Stimulated activated CD8-positive, alpha-beta memory T cell treated with anti-CD3 and anti-CD28 coated beads, Interleukin-12 subunit alpha, Interleukin-12 subunit beta, amount 100 ng/mL, for 1 hour (primary cell): Measurements from ENCODE around the gene TRRAP.

ENCODE experiments used
- DNase-seq: peaks from one replicate; pipeline ENCODE4 v3.0.0-alpha.2; 2020; ENCODE audit warnings: low read depth

The TRRAP gene

DNA sequence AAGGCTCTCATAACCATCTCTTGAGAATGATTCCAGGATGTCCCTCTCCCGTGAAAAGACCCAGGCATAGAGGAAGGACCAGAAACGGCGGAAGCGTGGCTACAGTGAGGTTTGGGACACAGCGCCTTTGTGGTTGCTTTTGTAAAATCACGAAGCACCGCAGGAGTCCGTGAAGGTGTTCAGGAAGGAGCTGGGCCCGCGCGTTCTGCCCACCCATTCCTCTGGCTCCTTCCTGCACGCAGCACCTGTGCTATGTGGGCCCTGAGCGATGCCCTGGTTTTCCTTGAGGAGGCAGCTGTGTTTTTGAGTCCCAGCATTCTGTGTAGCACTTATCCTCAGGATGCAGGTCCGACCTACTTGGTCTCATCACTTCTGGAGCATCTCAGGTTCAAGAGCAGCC, 112.8 kb downstream of the TRRAP start:
- no peak for DNase-seq

DNA sequence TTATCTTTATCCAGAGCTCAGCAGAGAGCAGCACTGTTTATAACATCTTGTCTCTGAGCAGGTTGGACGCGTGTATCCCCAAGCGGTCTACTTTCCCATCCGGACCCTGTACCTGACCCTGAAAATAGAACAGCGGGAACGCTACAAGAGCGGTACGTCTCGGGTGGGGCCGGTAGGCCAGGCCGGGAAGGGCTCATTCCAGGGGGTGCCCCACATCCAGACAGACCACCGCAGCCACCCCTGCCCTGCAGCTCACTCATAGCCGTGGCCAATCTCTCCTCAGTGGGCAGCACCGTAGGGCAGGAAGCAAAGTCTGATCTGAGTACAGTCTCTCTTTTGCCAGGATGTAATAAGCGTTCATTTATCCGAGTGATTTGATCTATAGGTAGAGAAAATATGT, 113.7 kb downstream of the TRRAP start:
- no peak for DNase-seq

DNA sequence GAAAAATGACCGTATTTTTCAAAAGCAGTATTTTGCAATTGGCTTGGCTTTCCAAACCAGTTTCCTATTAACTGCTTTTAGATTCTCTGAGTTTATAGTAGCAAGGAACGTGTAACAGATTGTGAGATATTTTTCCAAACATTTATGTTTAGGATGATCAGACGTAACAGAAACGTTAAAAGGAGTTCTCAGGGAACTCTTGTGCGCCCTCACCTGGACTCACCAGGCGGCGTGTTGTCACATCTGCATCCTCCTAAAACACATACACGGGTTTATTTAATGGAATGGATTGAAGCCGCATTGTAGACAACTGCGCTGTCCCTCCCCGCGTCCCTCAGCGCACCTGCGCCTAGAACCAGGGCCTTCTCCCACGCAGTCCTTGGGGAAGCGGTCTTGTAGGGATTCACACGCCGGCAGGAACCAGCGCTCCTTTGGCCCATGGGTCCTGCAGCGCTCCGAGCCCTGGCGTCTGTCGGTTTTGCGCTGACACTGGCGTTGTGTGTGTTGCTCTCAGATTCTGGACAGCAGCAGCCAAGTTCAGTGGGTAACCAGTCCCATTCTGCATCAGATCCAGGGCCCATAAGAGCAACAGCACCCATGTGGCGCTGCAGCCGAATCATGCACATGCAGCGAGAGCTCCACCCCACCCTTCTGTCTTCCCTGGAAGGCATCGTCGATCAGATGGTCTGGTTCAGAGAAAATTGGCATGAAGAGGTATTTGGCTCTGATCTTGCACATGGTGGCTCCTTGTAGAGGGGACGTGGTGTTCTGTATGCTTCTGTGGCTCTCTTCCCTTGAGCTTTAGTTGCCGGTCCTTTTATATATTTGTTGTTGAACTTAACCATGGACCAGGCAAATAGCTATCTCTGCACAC, 114.9 kb downstream of the TRRAP start:
- no peak for DNase-seq

DNA sequence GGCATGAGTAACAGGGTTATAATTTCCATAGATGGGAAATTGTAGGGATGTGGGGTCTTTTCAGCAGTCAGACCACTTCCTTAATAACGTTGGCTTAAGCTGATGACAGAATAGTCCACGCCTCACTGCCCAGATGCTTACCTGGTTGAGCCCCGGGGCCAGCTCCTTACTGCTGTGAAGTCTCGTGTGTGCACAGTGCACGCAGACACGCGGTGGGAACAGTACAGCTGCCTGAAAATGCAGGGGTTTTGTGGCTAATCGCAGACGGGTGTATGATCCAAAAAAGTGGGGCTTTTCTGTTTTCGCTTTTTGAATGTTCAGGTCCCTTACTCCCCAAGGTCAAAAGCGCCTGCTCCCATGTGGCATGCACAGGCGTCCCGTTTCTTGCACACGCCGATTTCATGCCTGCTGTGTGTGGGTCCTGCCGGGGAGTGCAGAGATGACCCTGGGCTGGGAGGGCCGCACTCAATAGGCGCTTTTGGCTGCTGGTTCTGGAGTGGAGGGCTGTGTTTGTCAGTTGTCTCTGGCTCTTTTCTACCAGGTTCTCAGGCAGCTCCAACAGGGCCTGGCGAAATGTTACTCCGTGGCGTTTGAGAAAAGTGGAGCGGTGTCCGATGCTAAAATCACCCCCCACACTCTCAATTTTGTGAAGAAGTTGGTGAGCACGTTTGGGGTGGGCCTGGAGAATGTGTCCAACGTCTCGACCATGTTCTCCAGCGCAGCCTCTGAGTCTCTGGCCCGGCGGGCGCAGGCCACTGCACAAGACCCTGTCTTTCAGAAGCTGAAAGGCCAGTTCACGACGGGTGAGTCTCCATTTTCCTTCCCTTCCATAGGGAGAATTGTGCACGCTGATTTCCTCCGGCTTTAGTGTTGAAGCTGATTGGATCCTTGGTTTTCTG, 116.0 kb downstream of the TRRAP start:
- no peak for DNase-seq

DNA sequence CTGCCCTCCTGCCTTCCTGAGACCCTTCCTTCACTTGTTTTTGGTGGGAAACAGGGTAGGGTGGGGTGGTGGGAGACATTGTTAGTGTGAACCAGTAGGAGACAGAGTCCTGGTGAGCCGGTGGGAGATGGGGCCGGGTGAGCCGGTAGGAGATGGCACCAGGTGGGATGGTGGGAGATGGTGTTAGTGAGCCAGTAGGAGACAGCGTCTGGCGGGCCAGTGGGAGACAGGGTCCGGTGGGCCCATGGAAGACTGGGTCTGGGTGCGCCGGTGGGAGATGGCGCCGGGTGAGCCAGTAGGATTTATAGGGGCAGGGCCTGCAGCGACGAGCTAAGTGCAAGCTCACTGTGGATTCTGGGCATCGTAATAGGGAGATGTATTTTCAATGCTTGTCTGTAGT, 116.8 kb downstream of the TRRAP start:
- DNase-seq: no peak

DNA sequence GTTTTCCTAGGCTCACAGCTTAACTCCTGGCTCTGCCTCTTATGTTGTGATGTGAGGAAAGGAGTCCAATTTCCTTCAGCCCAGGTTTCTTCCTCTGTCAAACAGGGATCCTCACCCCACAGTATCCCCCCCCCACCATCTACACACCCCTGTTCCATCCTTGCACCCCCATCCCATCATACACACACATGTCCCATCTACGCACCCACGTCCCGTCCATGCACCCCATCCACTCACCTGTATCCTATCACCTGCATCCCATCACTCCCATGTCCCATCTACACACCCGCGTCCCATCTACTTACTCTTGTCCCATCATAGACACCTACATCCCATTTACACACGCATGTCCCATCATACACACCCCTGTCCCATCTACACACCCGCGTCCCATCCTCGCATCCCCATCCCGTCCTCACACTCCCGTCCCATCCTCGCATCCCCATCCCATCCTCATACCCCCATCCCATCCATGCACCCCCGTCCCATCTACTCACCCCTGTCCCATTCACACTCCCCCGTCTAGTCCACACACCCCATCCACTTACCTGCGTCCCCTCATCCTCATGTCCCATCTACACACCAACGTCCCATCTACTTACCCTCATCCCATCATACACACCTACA, 117.3 kb downstream of the TRRAP start:
- DNase-seq: no peak

DNA sequence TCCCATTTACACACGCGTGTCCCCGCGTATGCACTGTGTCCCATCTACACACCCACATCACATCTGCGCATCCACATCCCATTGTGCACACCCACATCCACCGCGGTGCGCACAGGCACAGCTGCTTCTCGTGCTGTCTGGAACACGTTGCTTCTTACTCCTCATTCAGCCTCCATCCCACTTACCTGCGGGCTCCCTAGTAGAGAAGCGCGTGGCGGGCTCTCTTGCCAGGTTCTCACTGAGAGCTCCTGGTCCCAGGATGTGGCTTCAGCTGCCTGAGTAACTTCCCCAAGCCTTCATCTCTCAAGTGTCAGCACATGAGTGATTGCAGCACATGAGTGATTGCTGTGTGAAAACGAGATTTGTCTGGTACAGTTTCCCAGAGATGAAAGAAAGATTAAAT, 117.8 kb downstream of the TRRAP start:
- no peak for DNase-seq

DNA sequence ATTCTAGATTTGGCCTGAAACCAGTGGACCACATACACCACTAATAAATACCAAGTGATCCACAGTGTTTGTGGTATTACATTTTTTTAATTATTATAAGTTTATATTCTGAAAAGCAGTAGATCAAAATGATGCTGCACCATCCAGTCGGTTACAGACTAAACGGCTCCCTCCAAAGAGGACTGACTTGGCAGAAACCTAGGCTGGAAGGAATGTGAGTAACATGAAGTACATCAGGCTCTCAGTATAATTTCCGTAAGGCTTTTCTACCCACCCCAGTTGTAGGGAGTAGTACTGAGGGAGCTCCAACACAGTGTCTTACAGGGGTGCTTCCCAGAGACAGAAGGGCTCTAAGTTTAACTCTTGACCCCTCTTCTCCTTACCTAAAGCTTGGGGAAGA, 119.5 kb downstream of the TRRAP start:
- DNase-seq: no peak

GRCh38 chr7:98998821-98999725, 120.7 kb downstream of the TRRAP start:
- no peak for DNase-seq

DNA sequence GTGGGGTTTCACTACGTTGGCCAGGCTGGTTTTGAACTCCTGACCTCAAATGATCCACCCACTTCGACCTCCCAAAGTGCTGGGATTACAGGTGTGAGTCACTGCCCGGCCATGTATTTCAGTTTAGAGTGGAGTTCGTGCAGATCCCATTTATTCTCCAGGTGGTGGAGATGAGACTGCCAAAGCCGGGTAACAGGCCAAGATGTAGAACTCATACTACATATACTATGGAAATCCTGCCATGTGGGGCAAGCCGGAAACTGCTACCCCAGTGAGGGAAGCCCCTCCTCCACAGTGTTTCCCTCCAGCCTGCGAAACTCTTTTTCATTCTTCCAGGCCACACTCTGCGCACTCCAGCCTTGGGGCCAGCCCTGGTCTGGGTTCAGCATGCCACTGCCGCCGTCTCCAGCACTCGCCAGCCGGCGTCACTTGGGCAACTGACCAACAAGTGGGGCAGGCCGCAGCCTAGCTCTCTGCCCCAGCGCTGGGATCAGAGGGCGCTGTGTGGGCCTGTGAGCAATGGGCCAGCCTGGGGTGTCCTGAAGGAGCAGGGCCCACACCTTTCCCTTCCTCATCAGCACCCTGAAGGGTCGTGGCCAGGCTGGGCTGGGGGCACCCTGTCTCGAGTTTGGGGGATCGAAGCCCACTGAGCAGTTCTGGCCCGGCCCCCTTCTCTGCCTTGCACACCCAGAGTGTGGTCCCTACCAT, 122.0 kb downstream of the TRRAP start:
- no peak for DNase-seq

GRCh38 chr7:99000904-99001465, 122.7 kb downstream of the TRRAP start:
- no peak for DNase-seq

DNA sequence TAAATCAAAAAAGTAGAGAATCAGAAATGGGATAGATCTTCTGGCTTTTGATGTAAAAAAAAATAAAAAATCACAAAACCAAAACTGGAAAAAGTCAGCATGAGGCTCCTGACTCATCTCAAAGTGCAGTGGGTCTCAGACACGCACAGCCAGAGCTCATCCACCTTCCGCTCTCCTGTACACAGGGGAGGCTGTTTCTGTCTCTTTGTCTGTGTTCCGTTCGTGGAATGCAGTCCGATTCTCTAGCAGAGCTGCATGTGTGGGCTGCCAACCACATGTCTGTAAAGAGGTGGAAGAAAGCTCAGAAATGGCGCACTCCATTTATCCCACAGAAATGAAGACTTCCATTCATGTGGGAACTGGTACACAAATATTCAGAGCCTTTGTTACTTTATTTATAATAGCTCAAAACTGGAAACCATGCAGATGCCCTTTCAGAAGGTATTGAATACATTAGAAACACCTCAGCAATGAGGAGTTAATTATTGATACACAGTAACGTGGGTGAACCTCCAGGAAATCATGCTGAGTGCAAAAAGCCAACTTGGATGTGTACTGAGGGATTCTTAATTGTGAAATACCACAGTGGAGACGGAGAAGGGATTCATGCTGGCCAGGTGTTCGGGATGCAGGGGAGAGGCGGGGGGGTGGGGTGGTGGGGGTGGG, 123.3 kb downstream of the TRRAP start:
- no peak for DNase-seq

DNA sequence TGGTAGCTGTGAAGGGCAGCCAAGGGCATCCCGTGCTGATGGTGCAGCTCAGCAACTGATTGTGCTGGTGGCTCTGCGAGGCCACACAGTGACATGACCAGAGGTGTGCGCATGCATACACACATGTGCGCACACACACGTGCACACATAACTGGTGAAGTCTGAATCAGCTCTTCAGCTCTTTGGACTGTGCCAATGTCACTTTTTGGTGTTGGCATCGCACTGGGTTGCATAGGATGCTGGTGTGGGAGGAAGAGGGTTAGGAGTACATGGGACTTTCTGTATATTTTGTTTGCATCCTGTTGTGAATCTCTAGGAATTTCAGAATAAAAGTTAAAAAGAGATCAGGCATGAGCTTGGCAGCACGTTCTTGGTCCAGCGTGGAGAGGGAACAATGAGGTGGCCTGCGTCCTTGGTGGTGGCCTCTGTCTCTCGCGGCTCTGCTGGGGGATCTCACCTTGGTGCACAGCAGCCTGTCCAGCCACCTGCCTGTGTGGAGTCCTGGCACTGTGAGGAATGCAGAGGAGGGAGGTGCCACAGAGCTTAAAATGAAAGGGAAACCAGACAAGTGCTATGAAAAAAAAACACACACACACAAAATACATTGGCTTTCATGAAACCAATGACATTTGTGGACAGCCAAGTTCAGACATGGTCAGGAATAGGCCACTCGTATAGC, 124.0 kb downstream of the TRRAP start:
- DNase-seq: no peak

DNA sequence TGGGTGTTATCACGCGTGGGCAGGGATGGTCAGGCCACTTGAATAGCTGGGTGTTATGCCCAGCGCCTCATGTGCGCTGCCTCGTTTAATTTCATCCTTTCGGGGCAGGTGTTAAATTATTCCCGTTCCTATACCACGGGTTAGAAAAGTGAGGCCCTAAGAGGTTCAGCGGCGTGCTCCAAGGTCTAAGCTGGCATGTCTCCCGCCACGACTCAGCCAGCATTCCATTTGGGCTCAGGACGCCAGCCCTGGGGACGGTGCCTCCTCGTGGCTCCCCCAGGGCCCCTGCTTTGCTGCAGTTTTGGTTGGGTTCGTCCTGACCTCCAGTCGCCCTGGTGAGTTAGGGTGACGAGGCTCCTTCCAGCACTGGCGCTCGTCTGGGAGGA, 124.5 kb downstream of the TRRAP start:
- DNase-seq: no peak

- DNase-seq: no peak
These were observed 125.1 kb downstream of the TRRAP start for GRCh38 chr7:99003419-99003818.

DNA sequence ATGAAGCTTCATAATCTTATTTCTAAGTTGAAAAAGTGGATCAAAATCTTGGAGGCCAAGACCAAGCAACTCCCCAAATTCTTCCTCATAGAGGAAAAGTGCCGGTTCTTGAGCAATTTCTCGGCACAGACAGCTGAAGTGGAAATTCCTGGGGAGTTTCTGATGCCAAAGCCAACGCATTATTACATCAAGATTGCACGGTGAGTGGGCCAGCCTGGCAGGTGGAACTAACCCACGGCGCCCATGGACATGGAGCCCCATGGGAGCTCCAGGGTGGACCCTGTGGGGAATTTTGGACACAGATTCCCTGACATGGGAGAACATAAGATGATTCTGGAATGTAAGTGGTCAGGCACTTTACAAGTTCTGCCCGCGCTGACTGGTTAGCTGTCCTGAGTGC, 125.9 kb downstream of the TRRAP start:
- no peak for DNase-seq

GRCh38 chr7:99004781-99005500, 126.6 kb downstream of the TRRAP start:
- DNase-seq: no peak

- no peak for DNase-seq
These were observed 127.4 kb downstream of the TRRAP start for GRCh38 chr7:99005776-99006175.
